MM.1S (cell line): ENCODE measurements around the gene SNX9.

Source experiments
- EZH2 ChIP-seq: fragments of 300-600 bp; sonication (generic); optimal IDR thresholded peaks from 2 replicates; pipeline ENCODE3; 2017; ENCODE audit warnings: low read depth, mild to moderate bottlenecking, antibody characterized with exemption, low read length, mixed read lengths
- EZH2phosphoT487 ChIP-seq: fragments of 300-600 bp; sonication (generic); IDR thresholded peaks from 2 replicates; pipeline ENCODE4 v1.6.1; 2018; ENCODE audit warnings: antibody characterized with exemption, low read length
- TF ChIP-seq, protein P1 (sequence below): fragments of 300-600 bp; sonication (generic); IDR thresholded peaks from 2 replicates; pipeline ENCODE4 v1.5.1; 2016; ENCODE audit warnings: antibody characterized with exemption, low read length, mixed read lengths

DNA sequence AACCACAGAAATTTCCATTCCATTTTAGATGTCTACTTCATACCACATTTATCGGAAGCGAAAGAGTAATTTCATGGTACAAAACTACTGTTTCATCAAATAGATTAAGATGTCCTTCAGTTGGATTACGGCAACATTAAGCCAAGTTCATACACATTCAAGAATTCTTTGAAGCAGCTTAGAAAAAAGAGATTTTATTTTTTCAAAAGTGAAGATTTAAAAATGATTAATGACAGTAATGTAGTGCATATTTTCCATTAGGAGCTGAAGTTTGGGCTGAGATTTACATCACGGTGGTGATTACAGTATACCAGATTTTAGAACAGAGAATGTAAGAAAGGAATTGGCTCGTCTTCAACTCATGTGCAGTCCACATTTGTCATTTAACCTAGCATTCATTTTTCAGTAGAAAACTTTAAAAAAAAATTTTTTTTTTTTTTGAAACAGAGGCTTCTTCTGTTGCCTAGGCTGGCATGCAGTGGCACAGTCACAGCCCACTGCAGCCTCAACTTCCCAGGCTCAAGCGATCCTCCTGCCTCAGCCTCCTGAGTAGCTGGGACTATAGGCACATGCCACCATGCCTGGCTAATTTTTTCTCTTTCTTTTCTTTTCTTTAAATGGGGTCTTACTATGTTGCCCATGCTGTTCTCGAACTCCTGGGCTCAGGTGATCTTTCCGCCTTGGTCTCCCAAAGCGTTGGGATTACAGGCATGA is 160.5 kb downstream of the SNX9 start:
- TF ChIP-seq, protein P1, sequence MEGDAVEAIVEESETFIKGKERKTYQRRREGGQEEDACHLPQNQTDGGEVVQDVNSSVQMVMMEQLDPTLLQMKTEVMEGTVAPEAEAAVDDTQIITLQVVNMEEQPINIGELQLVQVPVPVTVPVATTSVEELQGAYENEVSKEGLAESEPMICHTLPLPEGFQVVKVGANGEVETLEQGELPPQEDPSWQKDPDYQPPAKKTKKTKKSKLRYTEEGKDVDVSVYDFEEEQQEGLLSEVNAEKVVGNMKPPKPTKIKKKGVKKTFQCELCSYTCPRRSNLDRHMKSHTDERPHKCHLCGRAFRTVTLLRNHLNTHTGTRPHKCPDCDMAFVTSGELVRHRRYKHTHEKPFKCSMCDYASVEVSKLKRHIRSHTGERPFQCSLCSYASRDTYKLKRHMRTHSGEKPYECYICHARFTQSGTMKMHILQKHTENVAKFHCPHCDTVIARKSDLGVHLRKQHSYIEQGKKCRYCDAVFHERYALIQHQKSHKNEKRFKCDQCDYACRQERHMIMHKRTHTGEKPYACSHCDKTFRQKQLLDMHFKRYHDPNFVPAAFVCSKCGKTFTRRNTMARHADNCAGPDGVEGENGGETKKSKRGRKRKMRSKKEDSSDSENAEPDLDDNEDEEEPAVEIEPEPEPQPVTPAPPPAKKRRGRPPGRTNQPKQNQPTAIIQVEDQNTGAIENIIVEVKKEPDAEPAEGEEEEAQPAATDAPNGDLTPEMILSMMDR = no peak
- no peak for TF ChIP-seq EZH2
- TF ChIP-seq EZH2phosphoT487 = no peak
